Gastroesophageal sphincter (tissue), 3 donors: ENCODE measurements around the gene FAM83D.

Source experiments
- CTCF ChIP-seq, 4 experiments: fragments of 200-600 bp in 2 of 4; fragments of 450-650 bp in 2 of 4; sonication (generic) in 1 of 4; IDR thresholded peaks; one replicate each; pipeline ENCODE4 v1.5.1; 2017 to 2019; ENCODE audit warnings: antibody characterized with exemption in 4 of 4, mild to moderate bottlenecking in 2 of 4, moderate library complexity in 2 of 4
- EP300 ChIP-seq: sonication (generic); formaldehyde crosslinking; IDR thresholded peaks from one replicate; pipeline ENCODE4 v1.6.1; 2017; ENCODE audit warnings: antibody characterized with exemption, mild to moderate bottlenecking
- POLR2A ChIP-seq, 2 donors: fragments of 450-650 bp; IDR thresholded peaks; one replicate each; pipeline ENCODE4 v1.6.1; 2017; ENCODE audit warnings: antibody characterized with exemption in 2 of 2, mild to moderate bottlenecking in 2 of 2, moderate library complexity in 1 of 2

- TF ChIP-seq CTCF (IDR thresholded peaks at IDR 0.05) (no peak), EP300 (no peak), POLR2A (IDR thresholded peaks at IDR 0.05) (no peak)
These were observed 6.4 kb downstream of the FAM83D start for GRCh38 chr20:38932457-38933120.
